ENCODE results near the gene CDK14.

GRCh38 chr7:90846192-90846591 lies 250.1 kb downstream of the CDK14 start:
- TF ChIP-seq CTCF (conservative IDR thresholded peaks at IDR 0.05; ENCODE audit: low read length), result no peak
- TF ChIP-seq EZH2phosphoT487 (IDR thresholded peaks at IDR 0.05; ENCODE audit: borderline replicate concordance), result no peak

All from Loucy (cell line).